AG08396 (cell line): Measurements from ENCODE around the gene PVALEF.
A peak's percentile ranks its signal among the peaks of the same experiment; 100 is the strongest.

Source experiments
- DNase-seq: peaks from one replicate; pipeline ENCODE4 v3.0.0; 2012; ENCODE audit warnings: low spot score, mixed read lengths

The PVALEF gene

GRCh38 chr17:81197409-81197795 is 32.1 kb downstream of the PVALEF start:
- no peak for DNase-seq

GRCh38 chr17:81197831-81198490 is 32.7 kb downstream of the PVALEF start:
- DNase-seq = no peak

GRCh38 chr17:81198826-81199481 is 33.6 kb downstream of the PVALEF start:
- DNase-seq = no peak

GRCh38 chr17:81199482-81199830 is 34.1 kb downstream of the PVALEF start:
- DNase-seq = no peak

- no peak for DNase-seq
Measured at GRCh38 chr17:81200201-81200600, 34.9 kb downstream of the PVALEF start.

GRCh38 chr17:81200695-81201580 is 35.6 kb downstream of the PVALEF start:
- DNase-seq = peak; percentile 91

- DNase-seq = no peak
Measured at GRCh38 chr17:81202318-81202717, 37.0 kb downstream of the PVALEF start.

- no peak for DNase-seq
Measured at GRCh38 chr17:81203136-81203535, 37.8 kb downstream of the PVALEF start.

- no peak for DNase-seq
Measured at GRCh38 chr17:81204578-81204977, 39.3 kb downstream of the PVALEF start.

- DNase-seq = no peak
Measured at GRCh38 chr17:81206166-81206565, 40.9 kb downstream of the PVALEF start.

GRCh38 chr17:81206657-81207056 is 41.4 kb downstream of the PVALEF start:
- no peak for DNase-seq

GRCh38 chr17:81207610-81208581 is 42.6 kb downstream of the PVALEF start:
- no peak for DNase-seq

GRCh38 chr17:81208651-81209050 is 43.3 kb downstream of the PVALEF start:
- no peak for DNase-seq

GRCh38 chr17:81209141-81209540 is 43.8 kb downstream of the PVALEF start:
- DNase-seq = no peak

GRCh38 chr17:81210466-81210865 is 45.2 kb downstream of the PVALEF start:
- no peak for DNase-seq

- DNase-seq = no peak
Measured at GRCh38 chr17:81210868-81211267, 45.6 kb downstream of the PVALEF start.

- no peak for DNase-seq
Measured at GRCh38 chr17:81212365-81212764, 47.1 kb downstream of the PVALEF start.

GRCh38 chr17:81213978-81214377 is 48.7 kb downstream of the PVALEF start:
- DNase-seq = no peak

GRCh38 chr17:81217491-81217890 is 52.2 kb downstream of the PVALEF start:
- no peak for DNase-seq

- DNase-seq = no peak
Measured at GRCh38 chr17:81218459-81218858, 53.2 kb downstream of the PVALEF start.

- no peak for DNase-seq
Measured at GRCh38 chr17:81218991-81219390, 53.7 kb downstream of the PVALEF start.
